NCI-H510A (cell line): ENCODE results near the gene PLEKHB2.
"Not testable (repeated sequence)": the region's sequence is repeated elsewhere in the genome, so short reads cannot be mapped to it uniquely, and the experiment has no call there.

Experiments
- DNase-seq: peaks from one replicate; lab custom pipeline; 2025; lab: John Stamatoyannopoulos, UW

PLEKHB2 gene

GRCh38 chr2:131105156-131105949, at the start of gene PLEKHB2:
TSS of gene PLEKHB2 (plus strand) at chr2:131105336. CDS start at chr2:131120942, 15,606 bp downstream.
- DNase-seq, result peak; percentile 79

- DNase-seq, result no peak
Measured at GRCh38 chr2:131056204-131056931, 48.8 kb upstream of the PLEKHB2 start.

- DNase-seq, result no peak
Measured at GRCh38 chr2:131056932-131057287, 48.2 kb upstream of the PLEKHB2 start.

GRCh38 chr2:131058214-131058843, 46.8 kb upstream of the PLEKHB2 start:
- DNase-seq, result no peak

GRCh38 chr2:131058920-131059319, 46.2 kb upstream of the PLEKHB2 start:
- no peak for DNase-seq

- no peak for DNase-seq
Measured at GRCh38 chr2:131063501-131064283, 41.4 kb upstream of the PLEKHB2 start.

GRCh38 chr2:131064589-131065512, 40.3 kb upstream of the PLEKHB2 start:
- no peak for DNase-seq

GRCh38 chr2:131067465-131068125, 37.5 kb upstream of the PLEKHB2 start:
- no peak for DNase-seq

- not testable (repeated sequence) for DNase-seq
Measured at GRCh38 chr2:131068172-131068571, 37.0 kb upstream of the PLEKHB2 start.

GRCh38 chr2:131075578-131075977, 29.6 kb upstream of the PLEKHB2 start:
- DNase-seq, result not testable (repeated sequence)

- no peak for DNase-seq
Measured at GRCh38 chr2:131076707-131077106, 28.4 kb upstream of the PLEKHB2 start.

GRCh38 chr2:131077182-131077846, 27.8 kb upstream of the PLEKHB2 start:
- no peak for DNase-seq

- DNase-seq, result no peak
Measured at GRCh38 chr2:131077966-131078365, 27.2 kb upstream of the PLEKHB2 start.

GRCh38 chr2:131079931-131080330, 25.2 kb upstream of the PLEKHB2 start:
- not testable (repeated sequence) for DNase-seq

GRCh38 chr2:131081190-131081589, 23.9 kb upstream of the PLEKHB2 start:
- DNase-seq, result no peak

GRCh38 chr2:131085646-131086045, 19.5 kb upstream of the PLEKHB2 start:
- DNase-seq, result no peak

- DNase-seq, result no peak
Measured at GRCh38 chr2:131092458-131093005, 12.6 kb upstream of the PLEKHB2 start.

GRCh38 chr2:131093006-131093695, 12.0 kb upstream of the PLEKHB2 start, which contains the start of gene FAM168B:
TSS of gene FAM168B (minus strand) at chr2:131093460. CDS start at chr2:131082646, 10,814 bp downstream.
- peak; percentile 83 for DNase-seq
